K562 (cell line): ENCODE results near the gene MSH2. TPM values are rescaled to one million over a fixed set of nuclear protein-coding genes. Genes with fewer than 3 reads are reported as not detected.
A peak's percentile ranks its signal among the peaks of the same experiment; 100 is the strongest.

ENCODE experiments used
- ATAC-seq: fragments of 200-7000 bp; cut with Tn5 transposase; 3 replicates; pipeline ENCODE4 v1.9.1; 2020; ENCODE audit warnings: moderate library complexity
- BruUV-seq: library from RNA; stranded (reverse); fragments of 400-500 nt; replicated peaks from 2 replicates; lab custom pipeline; 2021; lab: Mats Ljungman, UMichigan
- CTCF ChIA-PET: fragments of 300-600 bp; formaldehyde crosslinking; extraction: SDS; loops from one replicate; lab custom pipeline; 2021; ENCODE audit warnings: low intra/inter-chr PET ratio; lab: Yijun Ruan, JAX
- POLR2A ChIA-PET: fragments of 300-600, 350-650 bp; sonication (Branson Sonifier 250); formaldehyde crosslinking; extraction: SDS; loops from one replicate; lab custom pipeline; 2021; ENCODE audit warnings: antibody characterized with exemption, inconsistent platforms; lab: Yijun Ruan, JAX
- DNase-seq, 4 experiments: peaks; one replicate each; pipeline versions ENCODE4 v3.0.0 to v3.0.0-alpha.2; 2011 to 2018; ENCODE audit warnings: low spot score in 3 of 4, mixed read lengths in 3 of 4; ENCODE audit errors: extremely low read depth in 1 of 4
- FAIRE-seq: peaks from 2 replicates; lab custom pipeline; 2011; peaks lifted over from hg19 to GRCh38; lab: Jason Lieb, UNC
- H2AFZ ChIP-seq: 2 replicates; pipeline ENCODE4 v1.6.0; 2011; ENCODE audit warnings: low read depth, low read length, control low read depth, inconsistent platforms
- H3K27ac ChIP-seq: fragments of 200-600 bp; 3 replicates; pipeline ENCODE4 v1.8.0; 2011; ENCODE audit warnings: low read depth, mild to moderate bottlenecking, control low read depth, inconsistent platforms, low read length, moderate library complexity, mixed read lengths; ENCODE audit errors: extremely low read depth
- H3K27me3 ChIP-seq, 2 experiments: fragments of 300-600 bp in 1 of 2; 2 replicates in 1 of 2; 3 replicates in 1 of 2; pipeline versions ENCODE4 v1.6.0 to v1.8.0; 2011; ENCODE audit warnings: inconsistent platforms in 2 of 2, low read length in 2 of 2, mild to moderate bottlenecking in 1 of 2, mixed read lengths in 1 of 2, moderate library complexity in 1 of 2; ENCODE audit not compliant: control insufficient read depth in 2 of 2, insufficient read depth in 2 of 2
- H3K36me3 ChIP-seq: fragments of 300-600 bp; 3 replicates; pipeline ENCODE4 v1.8.0; 2011; ENCODE audit warnings: mild to moderate bottlenecking, low read length, inconsistent platforms; ENCODE audit not compliant: control insufficient read depth, insufficient read depth
- H3K4me1 ChIP-seq, 2 experiments: fragments of 200-600 bp in 1 of 2; replicated peaks in 1 of 2; 2 replicates in 1 of 2; 3 replicates in 1 of 2; pipeline versions ENCODE4 v1.5.1 to v1.8.0; 2011; ENCODE audit warnings: inconsistent platforms in 2 of 2, low read length in 2 of 2, mild to moderate bottlenecking in 1 of 2, mixed read lengths in 1 of 2, moderate library complexity in 1 of 2; ENCODE audit not compliant: control insufficient read depth in 2 of 2, insufficient read depth in 2 of 2
- H3K4me2 ChIP-seq: 2 replicates; pipeline ENCODE4 v1.6.1; 2011; ENCODE audit warnings: low read length, control low read depth, inconsistent platforms, mixed read lengths; ENCODE audit not compliant: insufficient read depth
- H3K4me3 ChIP-seq: fragments of 200-600 bp; sonication (generic), shearing (Covaris generic); 2 replicates; pipeline ENCODE4 v1.5.1; 2016; ENCODE audit warnings: control low read depth, inconsistent platforms
- H3K79me2 ChIP-seq: fragments of 200-600 bp; 3 replicates; pipeline ENCODE4 v1.8.0; 2011; ENCODE audit warnings: low read length, inconsistent platforms; ENCODE audit not compliant: control insufficient read depth, insufficient read depth
- H3K9ac ChIP-seq, 2 experiments: 2 replicates each; pipeline versions ENCODE4 v1.6.0 to v1.6.1; 2011; ENCODE audit warnings: low read depth in 2 of 2, low read length in 2 of 2, control low read depth in 1 of 2, inconsistent platforms in 1 of 2, mild to moderate bottlenecking in 1 of 2, mixed read lengths in 1 of 2; ENCODE audit not compliant: insufficient read depth in 1 of 2
- H3K9me1 ChIP-seq: one replicate; pipeline ENCODE4 v1.6.0; 2011; ENCODE audit warnings: inconsistent platforms, mild to moderate bottlenecking, low read length, moderate library complexity; ENCODE audit not compliant: control insufficient read depth, insufficient read depth
- H3K9me3 ChIP-seq: replicated peaks from 2 replicates; pipeline ENCODE4 v1.5.1; 2011; ENCODE audit warnings: low read depth, low read length, inconsistent platforms; ENCODE audit not compliant: control insufficient read depth, insufficient read depth
- H4K20me1 ChIP-seq: replicated peaks from 2 replicates; pipeline ENCODE4 v1.6.1; 2011; ENCODE audit warnings: low read length, inconsistent platforms, mixed read lengths; ENCODE audit not compliant: control insufficient read depth, insufficient read depth
- ETV1 ChIP-seq: fragments of 450-650 bp; conservative IDR thresholded peaks from 2 replicates; pipeline ENCODE4 v1.6.1; 2016; ENCODE audit warnings: missing genetic modification characterization, control low read depth, low read depth, missing compliant biosample characterization
- HOXB6 ChIP-seq: fragments of 250-450 bp; sonication (Bioruptor Pico); IDR thresholded peaks from 2 replicates; pipeline ENCODE4 v1.5.1; 2022; ENCODE audit warnings: mild to moderate bottlenecking, borderline replicate concordance
- KDM1A ChIP-seq, 2 experiments: fragments of 450-650 bp; IDR thresholded peaks; 2 replicates each; pipeline ENCODE4 v1.6.1; 2016; ENCODE audit warnings: mild to moderate bottlenecking in 2 of 2
- PHF21A ChIP-seq: fragments of 450-650 bp; IDR thresholded peaks from 2 replicates; pipeline ENCODE4 v1.6.1; 2017; ENCODE audit warnings: low read depth, borderline replicate concordance
- SETDB1 ChIP-seq: IDR thresholded peaks from one replicate; pipeline ENCODE4 v1.6.1; 2012; ENCODE audit warnings: low read length, control low read depth, inconsistent platforms
- TEAD2 ChIP-seq: fragments of 450-650 bp; IDR thresholded peaks from 2 replicates; pipeline ENCODE4 v1.6.1; 2016; ENCODE audit warnings: missing genetic modification characterization, control low read depth, missing compliant biosample characterization
- ZNF184 ChIP-seq: sonication (generic); formaldehyde crosslinking; IDR thresholded peaks from 2 replicates; pipeline ENCODE4 v1.5.0; 2020; ENCODE audit warnings: missing genetic modification reagents
- WGBS: fragments of 100-300 bp; shearing (Covaris generic); methylation state at CpG from one replicate; pipeline ENCODE4 v1.1.6; 2016; ENCODE audit warnings: low coverage, mixed read lengths; ENCODE audit not compliant: insufficient coverage; ENCODE audit errors: missing lambda C conversion rate; 5-methylcytosine and 5-hydroxymethylcytosine counted together
- in situ Hi-C: fragments of 300-500 bp; cut with MboI; formaldehyde crosslinking; loops from 4 replicates; pipeline ENCODE4 v1.15.0; 2018; ENCODE audit warnings: inconsistent platforms, mixed read lengths
- intact Hi-C: fragments of 100-400 bp; cut with micrococcal nuclease; formaldehyde crosslinking; loops from 2 replicates; pipeline ENCODE4 v1.14.2; 2022
- polyA plus RNA-seq, 8 experiments: library from polyadenylated mRNA; depleted of rRNA in 4 of 8; stranded (reverse) in 5 of 8; unstranded in 3 of 8; fragments of >200 nt; fragmentation: Nextera tagmentation in 2 of 8; fragmentation: Illumina TruSeq in 1 of 8; extraction: Ambion mirVana in 2 of 8; extraction: Trizol in 1 of 8; gene quantifications; 2 replicates each; pipeline versions ENCODE4 v1.2.1 to v1.2.3, GENCODE V29; 2011 to 2014; ENCODE audit warnings: inconsistent platforms in 1 of 8, missing spikeins in 1 of 8
- total RNA-seq, 7 experiments: library from RNA; depleted of rRNA in 6 of 7; stranded (reverse); fragments of >200 nt in 6 of 7; fragmentation: Illumina TruSeq in 2 of 7; extraction: Trizol in 2 of 7; gene quantifications; 2 replicates each; pipeline versions ENCODE4 v1.2.1 to v1.2.3, GENCODE V29; 2011 to 2021; ENCODE audit warnings: low replicate concordance in 1 of 7
- TF ChIP-seq, protein P1 (sequence below): fragments of 450-650 bp; IDR thresholded peaks from 2 replicates; pipeline ENCODE4 v1.6.1; 2016
- TF ChIP-seq, protein P2 (sequence below): fragments of 450-650 bp; IDR thresholded peaks from 2 replicates; pipeline ENCODE4 v1.6.1; 2017; ENCODE audit warnings: antibody characterized with exemption, mild to moderate bottlenecking

MSH2 gene
- total and polyA plus RNA-seq, 9 of the 15 experiments (the other 6 are each of a cell fraction or from before 2014, with no cell fraction given) = 51.8 to 139 (median 113) TPM

DNA sequence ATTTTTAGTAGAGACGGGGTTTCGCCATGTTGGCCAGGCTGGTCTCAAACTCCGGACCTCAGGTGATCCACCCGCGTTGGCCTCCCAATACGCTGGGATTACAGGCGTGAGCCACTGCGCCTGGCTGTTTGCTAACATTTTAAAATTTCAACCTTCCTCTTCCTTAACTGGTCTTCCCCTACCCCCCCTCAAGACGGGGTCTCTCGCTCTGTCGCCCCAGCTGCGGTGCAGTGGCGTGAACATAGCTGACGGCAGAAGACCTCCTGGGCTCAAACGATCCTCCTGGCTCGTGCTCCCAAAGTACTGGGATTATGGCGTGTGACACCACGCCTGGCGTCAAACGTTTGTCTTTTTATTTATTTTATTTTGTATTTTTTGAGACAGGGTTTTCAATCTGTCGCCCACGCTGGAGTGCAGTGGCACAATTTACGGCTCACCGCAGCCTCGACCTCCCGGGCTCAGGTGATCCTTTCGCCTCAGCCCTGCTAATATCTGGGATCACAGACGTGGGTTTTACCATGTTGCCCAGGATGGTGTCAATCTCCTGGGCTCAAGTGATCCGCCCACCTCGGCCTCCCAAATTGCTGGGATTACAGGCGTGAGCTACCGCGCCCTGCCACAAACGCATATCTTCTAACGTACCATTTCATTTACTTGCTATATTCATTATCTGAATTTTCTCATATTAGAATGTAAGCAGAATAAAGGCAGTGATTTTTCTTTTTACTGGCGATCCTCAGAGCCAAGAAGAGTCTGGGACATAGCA, 984 bp upstream of the MSH2 start:
- Histone ChIP-seq H3K79me2 (peaks cover 42% of the 10 kb centered on the region), H3K4me2 (peak overlapping the region; percentile 96), H3K36me3 (peaks cover 17% of the 10 kb centered on the region), H4K20me1 (no peaks in the 10 kb centered on the region), H2AFZ (peak overlapping the region; percentile 96), H3K27ac (peak overlapping the region; percentile 94), H3K9ac (peak overlapping the region; percentile 87 to 99; a peak in 3 of 4 replicates), H3K27me3 (no peaks in the 10 kb centered on the region), H3K9me1 (no peaks in the 10 kb centered on the region), H3K9me3 (peaks cover 4% of the 10 kb centered on the region; the same call in 1 of the 2 replicates), H3K4me3 (peak overlapping the region; percentile 65), H3K4me1 (peaks cover 7 to 22% of the 10 kb centered on the region in 2 experiments; a peak in 3 of 5 replicates)
- in situ Hi-C loops = no loop called here
- TF ChIP-seq ETV1 (tag) (no peak), SETDB1 (no peak), TEAD2 (tag) (no peak), HOXB6 (CRISPR knock-in tag) (no peak), ZNF184 (no peak), PHF21A (peak; percentile 90), KDM1A (IDR thresholded peaks at IDR 0.05) (peak; percentile 54 to 77; a peak in 3 of 4 replicates)
- TF ChIP-seq, protein P1, sequence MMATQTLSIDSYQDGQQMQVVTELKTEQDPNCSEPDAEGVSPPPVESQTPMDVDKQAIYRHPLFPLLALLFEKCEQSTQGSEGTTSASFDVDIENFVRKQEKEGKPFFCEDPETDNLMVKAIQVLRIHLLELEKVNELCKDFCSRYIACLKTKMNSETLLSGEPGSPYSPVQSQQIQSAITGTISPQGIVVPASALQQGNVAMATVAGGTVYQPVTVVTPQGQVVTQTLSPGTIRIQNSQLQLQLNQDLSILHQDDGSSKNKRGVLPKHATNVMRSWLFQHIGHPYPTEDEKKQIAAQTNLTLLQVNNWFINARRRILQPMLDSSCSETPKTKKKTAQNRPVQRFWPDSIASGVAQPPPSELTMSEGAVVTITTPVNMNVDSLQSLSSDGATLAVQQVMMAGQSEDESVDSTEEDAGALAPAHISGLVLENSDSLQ = peak; percentile 59
- TF ChIP-seq, protein P2, sequence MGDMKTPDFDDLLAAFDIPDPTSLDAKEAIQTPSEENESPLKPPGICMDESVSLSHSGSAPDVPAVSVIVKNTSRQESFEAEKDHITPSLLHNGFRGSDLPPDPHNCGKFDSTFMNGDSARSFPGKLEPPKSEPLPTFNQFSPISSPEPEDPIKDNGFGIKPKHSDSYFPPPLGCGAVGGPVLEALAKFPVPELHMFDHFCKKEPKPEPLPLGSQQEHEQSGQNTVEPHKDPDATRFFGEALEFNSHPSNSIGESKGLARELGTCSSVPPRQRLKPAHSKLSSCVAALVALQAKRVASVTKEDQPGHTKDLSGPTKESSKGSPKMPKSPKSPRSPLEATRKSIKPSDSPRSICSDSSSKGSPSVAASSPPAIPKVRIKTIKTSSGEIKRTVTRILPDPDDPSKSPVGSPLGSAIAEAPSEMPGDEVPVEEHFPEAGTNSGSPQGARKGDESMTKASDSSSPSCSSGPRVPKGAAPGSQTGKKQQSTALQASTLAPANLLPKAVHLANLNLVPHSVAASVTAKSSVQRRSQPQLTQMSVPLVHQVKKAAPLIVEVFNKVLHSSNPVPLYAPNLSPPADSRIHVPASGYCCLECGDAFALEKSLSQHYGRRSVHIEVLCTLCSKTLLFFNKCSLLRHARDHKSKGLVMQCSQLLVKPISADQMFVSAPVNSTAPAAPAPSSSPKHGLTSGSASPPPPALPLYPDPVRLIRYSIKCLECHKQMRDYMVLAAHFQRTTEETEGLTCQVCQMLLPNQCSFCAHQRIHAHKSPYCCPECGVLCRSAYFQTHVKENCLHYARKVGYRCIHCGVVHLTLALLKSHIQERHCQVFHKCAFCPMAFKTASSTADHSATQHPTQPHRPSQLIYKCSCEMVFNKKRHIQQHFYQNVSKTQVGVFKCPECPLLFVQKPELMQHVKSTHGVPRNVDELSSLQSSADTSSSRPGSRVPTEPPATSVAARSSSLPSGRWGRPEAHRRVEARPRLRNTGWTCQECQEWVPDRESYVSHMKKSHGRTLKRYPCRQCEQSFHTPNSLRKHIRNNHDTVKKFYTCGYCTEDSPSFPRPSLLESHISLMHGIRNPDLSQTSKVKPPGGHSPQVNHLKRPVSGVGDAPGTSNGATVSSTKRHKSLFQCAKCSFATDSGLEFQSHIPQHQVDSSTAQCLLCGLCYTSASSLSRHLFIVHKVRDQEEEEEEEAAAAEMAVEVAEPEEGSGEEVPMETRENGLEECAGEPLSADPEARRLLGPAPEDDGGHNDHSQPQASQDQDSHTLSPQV = 0 out of 2 replicates have a peak, but pooled peaks have one; percentile 26
- WGBS = 69% methylated on average over 31 of the region's 36 CpGs
- FAIRE-seq = no peak
- ChIA-PET POLR2A (interaction anchor here (0.9 kb wide), 1 partner anchor 14 kb away, joined by 3 read pairs; no protein-coding TSS in a partner anchor), CTCF (no interaction called here)
- BruUV-seq = no TSS peak
- intact Hi-C loops = no loop called here
- no peak for ATAC-seq
- peak in 1 of 4 experiments; percentile 20 for DNase-seq
